PC-9 (cell line): ENCODE measurements around the gene RHOB.

Experiments
- CTCF ChIP-seq: fragments of 200-600 bp; sonication (generic); conservative IDR thresholded peaks from 2 replicates; pipeline ENCODE4 v1.6.1; 2017; ENCODE audit warnings: mixed run types, antibody characterized with exemption, mild to moderate bottlenecking, moderate library complexity
- EZH2 ChIP-seq: fragments of 200-600 bp; sonication (generic); IDR thresholded peaks from 2 replicates; pipeline ENCODE4 v1.8.0; 2017; ENCODE audit warnings: antibody characterized with exemption, low read depth

DNA sequence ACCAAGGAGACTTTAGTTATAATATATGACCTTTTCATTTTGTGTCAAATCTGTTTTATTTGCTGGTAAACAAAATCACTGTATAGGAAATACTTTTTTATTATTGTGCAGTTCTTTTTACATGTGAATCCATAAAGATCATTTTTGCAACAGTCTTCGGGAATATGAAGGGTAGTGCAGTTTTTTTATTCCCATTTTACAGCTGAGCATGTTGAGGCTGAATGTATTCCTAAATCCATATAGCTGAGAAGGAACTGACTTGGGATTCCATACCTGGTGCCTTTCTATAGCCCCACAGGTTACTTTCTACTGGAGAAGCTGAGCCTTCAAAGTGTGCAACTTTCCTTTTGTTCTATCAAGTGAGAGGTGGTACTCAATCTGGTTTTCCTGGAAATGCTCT lies 29.6 kb downstream of the RHOB start:
- TF ChIP-seq CTCF (no peak), EZH2 (no peak)
